Upper lobe of left lung (tissue), 4 donors: ENCODE data around the gene REC8.

Experiments used
- EP300 ChIP-seq, 4 donors: sonication (generic); formaldehyde crosslinking; IDR thresholded peaks; one replicate each; pipeline ENCODE4 v1.5.1; 2017; ENCODE audit warnings: antibody characterized with exemption in 4 of 4, control low read depth in 2 of 4
- POLR2A ChIP-seq, 4 donors: fragments of 450-650 bp; IDR thresholded peaks; one replicate each; pipeline ENCODE4 v1.5.1; 2016 to 2017; ENCODE audit warnings: antibody characterized with exemption in 4 of 4, mild to moderate bottlenecking in 2 of 4
- POLR2AphosphoS5 ChIP-seq, 2 donors: sonication (generic); formaldehyde crosslinking; IDR thresholded peaks; one replicate each; pipeline ENCODE4 v1.5.1; 2017; ENCODE audit warnings: antibody characterized with exemption in 2 of 2
- TF ChIP-seq, protein P1 (sequence below), 6 experiments: fragments of 450-650 bp in 4 of 6; fragments of 200-600 bp in 2 of 6; sonication (generic) in 2 of 6; IDR thresholded peaks; one replicate each; pipeline ENCODE4 v1.5.1; 2016 to 2019; ENCODE audit warnings: antibody characterized with exemption in 6 of 6

DNA sequence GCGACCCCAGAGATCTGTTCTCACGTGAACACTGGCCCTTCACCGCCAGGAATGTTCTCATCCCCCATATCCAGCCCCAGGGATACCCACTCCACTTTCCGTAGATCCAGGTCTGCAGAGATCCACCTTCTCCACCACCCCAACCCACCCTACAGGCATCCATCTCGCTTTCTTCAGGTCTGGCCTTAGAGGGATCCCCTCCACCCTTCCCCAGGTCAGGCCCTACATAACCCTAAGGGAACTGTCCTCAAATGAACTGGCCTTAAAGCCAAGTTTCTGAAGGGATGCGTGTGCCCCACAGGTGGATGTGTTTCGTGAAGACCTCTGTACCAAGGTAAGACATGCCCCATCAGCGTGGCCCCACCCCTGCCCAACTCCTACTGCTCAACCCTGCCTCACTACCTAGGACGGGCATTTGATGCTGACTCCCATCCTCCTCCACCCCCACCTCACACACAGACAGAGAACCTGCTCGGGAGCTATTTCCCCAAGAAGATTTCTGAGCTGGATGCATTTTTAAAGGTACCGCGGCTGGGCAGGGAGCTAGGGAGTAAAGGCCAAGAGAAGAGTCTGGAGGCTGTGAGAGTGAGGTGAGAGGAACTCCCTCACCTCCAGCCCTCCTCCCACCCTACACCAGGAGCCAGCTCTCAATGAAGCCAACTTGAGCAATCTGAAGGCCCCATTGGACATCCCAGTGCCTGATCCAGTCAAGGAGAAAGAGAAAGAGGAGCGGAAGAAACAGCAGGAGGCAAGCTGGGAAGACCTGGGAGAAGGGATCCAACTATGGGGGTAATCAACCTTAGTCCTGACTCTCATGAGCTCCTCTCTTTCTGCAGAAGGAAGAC lies 35.0 kb upstream of the REC8 start:
- TF ChIP-seq, protein P1, sequence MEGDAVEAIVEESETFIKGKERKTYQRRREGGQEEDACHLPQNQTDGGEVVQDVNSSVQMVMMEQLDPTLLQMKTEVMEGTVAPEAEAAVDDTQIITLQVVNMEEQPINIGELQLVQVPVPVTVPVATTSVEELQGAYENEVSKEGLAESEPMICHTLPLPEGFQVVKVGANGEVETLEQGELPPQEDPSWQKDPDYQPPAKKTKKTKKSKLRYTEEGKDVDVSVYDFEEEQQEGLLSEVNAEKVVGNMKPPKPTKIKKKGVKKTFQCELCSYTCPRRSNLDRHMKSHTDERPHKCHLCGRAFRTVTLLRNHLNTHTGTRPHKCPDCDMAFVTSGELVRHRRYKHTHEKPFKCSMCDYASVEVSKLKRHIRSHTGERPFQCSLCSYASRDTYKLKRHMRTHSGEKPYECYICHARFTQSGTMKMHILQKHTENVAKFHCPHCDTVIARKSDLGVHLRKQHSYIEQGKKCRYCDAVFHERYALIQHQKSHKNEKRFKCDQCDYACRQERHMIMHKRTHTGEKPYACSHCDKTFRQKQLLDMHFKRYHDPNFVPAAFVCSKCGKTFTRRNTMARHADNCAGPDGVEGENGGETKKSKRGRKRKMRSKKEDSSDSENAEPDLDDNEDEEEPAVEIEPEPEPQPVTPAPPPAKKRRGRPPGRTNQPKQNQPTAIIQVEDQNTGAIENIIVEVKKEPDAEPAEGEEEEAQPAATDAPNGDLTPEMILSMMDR (IDR thresholded peaks at IDR 0.05) = no peak
- TF ChIP-seq POLR2A (IDR thresholded peaks at IDR 0.05) (no peak), EP300 (IDR thresholded peaks at IDR 0.05) (no peak), POLR2AphosphoS5 (IDR thresholded peaks at IDR 0.05) (no peak)
